Keratinocyte (primary cell): ENCODE data around the gene SETBP1. TPM values are rescaled to one million over a fixed set of nuclear protein-coding genes. Genes with fewer than 3 reads are reported as not detected.
A peak's percentile ranks its signal among the peaks of the same experiment; 100 is the strongest.

Experiments used
- DNase-seq: peaks from one replicate; pipeline ENCODE4 v3.0.0-alpha.2; 2011; ENCODE audit warnings: low read depth, missing footprints, low spot score
- FAIRE-seq: peaks from 2 replicates; lab custom pipeline; 2011; peaks lifted over from hg19 to GRCh38; lab: Jason Lieb, UNC
- H2AFZ ChIP-seq: 2 replicates; pipeline ENCODE4 v1.6.0; 2012; ENCODE audit warnings: low read length, control low read depth, inconsistent platforms; ENCODE audit not compliant: control insufficient read depth
- H3K27ac ChIP-seq: 2 replicates; pipeline ENCODE4 v1.5.1; 2011; ENCODE audit warnings: low read length; ENCODE audit not compliant: control insufficient read depth, insufficient read depth
- H3K27me3 ChIP-seq: 3 replicates; pipeline ENCODE4 v1.6.0; 2011; ENCODE audit warnings: low read length; ENCODE audit not compliant: control insufficient read depth, insufficient read depth; ENCODE audit errors: extremely low read depth
- H3K36me3 ChIP-seq, 2 experiments: 2 replicates in 1 of 2; 3 replicates in 1 of 2; pipeline ENCODE4 v1.5.1; 2011; ENCODE audit warnings: low read length in 2 of 2, mild to moderate bottlenecking in 1 of 2; ENCODE audit not compliant: control insufficient read depth in 2 of 2, insufficient read depth in 2 of 2; ENCODE audit errors: extremely low read depth in 1 of 2
- H3K4me1 ChIP-seq: 3 replicates; pipeline ENCODE4 v1.5.1; 2011; ENCODE audit warnings: low read length; ENCODE audit not compliant: control insufficient read depth, insufficient read depth; ENCODE audit errors: extremely low read depth
- H3K4me2 ChIP-seq: 3 replicates; pipeline ENCODE4 v1.6.0; 2011; ENCODE audit warnings: low read depth, low read length; ENCODE audit not compliant: control insufficient read depth, insufficient read depth; ENCODE audit errors: extremely low read depth
- H3K4me3 ChIP-seq, 3 experiments: fragments of 200-600 bp in 1 of 3; sonication (generic) in 1 of 3; 2 replicates in 2 of 3; 3 replicates in 1 of 3; pipeline ENCODE4 v1.5.1; 2011 to 2016; ENCODE audit warnings: low read length in 3 of 3, mild to moderate bottlenecking in 3 of 3, control low read depth in 2 of 3, inconsistent platforms in 1 of 3, low read depth in 1 of 3, mixed read lengths in 1 of 3, mixed run types in 1 of 3, moderate library complexity in 1 of 3; ENCODE audit not compliant: control insufficient read depth in 2 of 3, insufficient read depth in 2 of 3; ENCODE audit errors: extremely low read depth in 1 of 3
- H3K79me2 ChIP-seq: 2 replicates; pipeline ENCODE4 v1.6.0; 2012; ENCODE audit warnings: low read length; ENCODE audit not compliant: control insufficient read depth, insufficient read depth
- H3K9ac ChIP-seq: 3 replicates; pipeline ENCODE4 v1.6.0; 2011; ENCODE audit warnings: low read length; ENCODE audit not compliant: control insufficient read depth, insufficient read depth; ENCODE audit errors: extremely low read depth
- H3K9me1 ChIP-seq: 3 replicates; pipeline ENCODE4 v1.6.0; 2011; ENCODE audit warnings: low read length; ENCODE audit not compliant: control insufficient read depth, insufficient read depth; ENCODE audit errors: extremely low read depth
- H3K9me3 ChIP-seq: 2 replicates; pipeline ENCODE4 v1.5.1; 2012; ENCODE audit warnings: low read depth, low read length; ENCODE audit not compliant: control insufficient read depth
- H4K20me1 ChIP-seq: 3 replicates; pipeline ENCODE4 v1.6.0; 2011; ENCODE audit warnings: low read length; ENCODE audit not compliant: control insufficient read depth, insufficient read depth; ENCODE audit errors: extremely low read depth
- CTCF ChIP-seq, 3 experiments: IDR thresholded peaks in 1 of 3; conservative IDR thresholded peaks in 1 of 3; optimal IDR thresholded peaks in 1 of 3; 2 replicates in 2 of 3; 3 replicates in 1 of 3; pipeline versions ENCODE3 to v1.5.1; 2011; ENCODE audit warnings: low read length in 3 of 3, mild to moderate bottlenecking in 3 of 3, moderate library complexity in 2 of 3, control low read depth in 1 of 3, inconsistent platforms in 1 of 3; ENCODE audit not compliant: insufficient read depth in 2 of 3; ENCODE audit errors: extremely low read depth in 1 of 3
- EZH2 ChIP-seq: IDR thresholded peaks from one replicate; pipeline ENCODE4 v1.6.1; 2012; ENCODE audit warnings: inconsistent platforms, mild to moderate bottlenecking, low read length, moderate library complexity
- dilution Hi-C: fragments of 300-500 bp; cut with MboI; formaldehyde crosslinking; loops from one replicate; pipeline ENCODE4 v1.7.0; 2020; ENCODE audit warnings: low sequenced_read_pairs; ENCODE audit not compliant: extremely low pct_ligation_motif_present
- polyA plus RNA-seq, 5 experiments: library from polyadenylated mRNA; depleted of rRNA in 3 of 5; stranded (reverse) in 3 of 5; stranded (forward) in 1 of 5; unstranded in 1 of 5; fragments of >200 nt; gene quantifications; 1 replicate in 1 of 5; 2 replicates in 3 of 5; 3 replicates in 1 of 5; pipeline versions ENCODE4 v1.2.1 to v1.2.3, GENCODE V29; 2011 to 2012; ENCODE audit warnings: missing spikeins in 2 of 5, low read depth in 1 of 5, low replicate concordance in 1 of 5

Gene SETBP1
- polyA plus RNA-seq, 1 donor (not counting 4 experiments of a cell fraction or from before 2014, with no cell fraction given): 3.3 TPM

- no peaks in the 10 kb centered on the region for H3K9me1 ChIP-seq
- H3K79me2 ChIP-seq: no peaks in the 10 kb centered on the region
- no peak overlapping the region for H3K4me3 ChIP-seq
- H3K36me3 ChIP-seq: peaks cover 0 to 4% of the 10 kb centered on the region in 2 experiments
- H2AFZ ChIP-seq: no peak overlapping the region
- H3K9ac ChIP-seq: no peak overlapping the region
- H3K27ac ChIP-seq: no peak overlapping the region
- TF ChIP-seq EZH2: no peak
- no peak for TF ChIP-seq CTCF (optimal IDR thresholded peaks at IDR 0.05 in 1 of 3, IDR thresholded peaks at IDR 0.05 in 1 of 3, conservative IDR thresholded peaks at IDR 0.05 in 1 of 3; ENCODE audit: extremely low read depth in 1 of 3, insufficient read depth in 2 of 3, low read length in 3 of 3)
- H4K20me1 ChIP-seq: no peaks in the 10 kb centered on the region
- H3K9me3 ChIP-seq: no peaks in the 10 kb centered on the region
- no peaks in the 10 kb centered on the region for H3K27me3 ChIP-seq
- no peak overlapping the region for H3K4me2 ChIP-seq
- H3K4me1 ChIP-seq: peaks cover 11% of the 10 kb centered on the region
- FAIRE-seq: no peak
- no peak for DNase-seq
- dilution Hi-C loops: no loop called here
Observed at GRCh38 chr18:45057955-45058600, 377.4 kb downstream of the SETBP1 start.

DNA sequence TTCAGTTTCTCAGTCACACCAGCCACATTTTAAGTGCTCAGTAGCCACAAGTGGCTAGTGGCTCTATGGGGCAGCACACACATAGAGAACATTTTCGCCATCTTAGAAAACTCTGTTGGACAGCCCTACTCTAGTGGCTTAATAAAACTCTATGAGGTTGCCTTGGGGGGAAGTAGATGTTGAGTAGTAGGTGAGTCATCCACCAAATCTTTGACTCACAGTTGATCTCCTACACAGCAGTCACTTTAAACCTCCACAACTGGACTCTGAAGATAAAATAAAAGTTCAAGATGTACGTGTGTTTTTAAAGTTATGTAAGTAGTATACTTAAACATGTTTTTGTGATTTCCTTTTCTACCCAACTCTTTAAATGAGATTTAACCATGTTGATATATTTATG, 379.0 kb downstream of the SETBP1 start:
- DNase-seq (peak; percentile 55), FAIRE-seq (peak; percentile 90)
- no peaks in the 10 kb centered on the region for H4K20me1 ChIP-seq
- H3K27ac ChIP-seq: no peak overlapping the region
- H3K4me3 ChIP-seq: no peak overlapping the region
- H3K4me2 ChIP-seq: peak overlapping the region; percentile 39
- no peaks in the 10 kb centered on the region for H3K9me3 ChIP-seq
- dilution Hi-C loops: no loop called here
- H3K27me3 ChIP-seq: no peaks in the 10 kb centered on the region
- no peak overlapping the region for H3K9ac ChIP-seq
- peaks cover 11% of the 10 kb centered on the region for H3K4me1 ChIP-seq
- H2AFZ ChIP-seq: no peak overlapping the region
- H3K79me2 ChIP-seq: no peaks in the 10 kb centered on the region
- peaks cover 0 to 4% of the 10 kb centered on the region in 2 experiments for H3K36me3 ChIP-seq
- H3K9me1 ChIP-seq: no peaks in the 10 kb centered on the region
- TF ChIP-seq CTCF (optimal IDR thresholded peaks at IDR 0.05 in 1 of 3, IDR thresholded peaks at IDR 0.05 in 1 of 3, conservative IDR thresholded peaks at IDR 0.05 in 1 of 3; ENCODE audit: extremely low read depth in 1 of 3, insufficient read depth in 2 of 3, low read length in 3 of 3) (no peak), EZH2 (no peak)
